ENCODE measurements around the gene KAT7.

Gene KAT7

DNA sequence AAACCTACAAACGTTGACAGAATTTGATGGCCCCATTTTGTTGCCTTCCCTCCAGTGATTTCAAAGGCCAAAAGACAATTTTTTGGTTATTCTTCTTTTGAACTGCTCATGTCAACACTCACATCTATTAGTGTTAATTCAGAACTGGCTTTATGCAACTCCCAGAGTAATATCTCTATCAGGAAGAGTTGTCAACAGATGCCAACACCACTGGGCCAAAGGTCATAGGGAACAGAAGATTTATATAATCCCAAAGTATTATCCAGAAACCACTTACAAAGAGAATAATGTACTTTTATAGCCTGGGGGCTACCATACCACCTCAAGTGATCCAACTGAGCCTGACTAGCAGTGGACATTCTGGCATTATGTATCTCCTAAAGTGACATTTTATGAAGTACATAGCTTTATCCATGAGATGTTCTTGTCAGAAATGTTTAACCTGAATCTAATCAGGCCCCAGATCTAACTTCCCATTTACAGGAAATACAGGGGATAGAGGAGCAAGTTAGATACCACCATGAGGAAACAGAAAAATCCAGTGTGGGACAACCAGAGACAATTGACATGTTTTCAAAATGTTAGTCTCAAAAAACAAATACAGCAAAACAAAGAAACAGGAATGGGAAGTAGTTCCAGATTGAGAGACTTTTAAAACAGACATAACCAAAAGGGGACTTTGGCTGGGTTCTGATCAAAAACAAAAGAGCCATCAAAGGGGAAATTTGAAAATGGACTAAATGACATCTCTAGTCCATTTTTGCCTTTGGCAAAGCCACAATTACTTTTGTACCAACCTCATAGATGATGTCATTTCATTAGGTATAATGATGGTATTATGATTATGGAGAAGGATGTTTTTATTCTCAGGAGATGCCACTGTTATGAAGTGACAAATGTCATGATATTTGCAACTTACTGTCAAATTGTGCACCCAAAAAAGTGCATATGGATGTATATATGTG lies 43.0 kb upstream of the KAT7 start:
- no peak for DNase-seq (ENCODE audit: extremely low spot score)
- ChIA-PET POLR2A (no interaction called here), CTCF (interaction anchor here (1.3 to 2.7 kb wide), 2 partner anchors 11 to 37 kb away, joined by 4 to 10 read pairs; partner anchors contain the start of gene SLC35B1)
- TF ChIP-seq, protein P1, sequence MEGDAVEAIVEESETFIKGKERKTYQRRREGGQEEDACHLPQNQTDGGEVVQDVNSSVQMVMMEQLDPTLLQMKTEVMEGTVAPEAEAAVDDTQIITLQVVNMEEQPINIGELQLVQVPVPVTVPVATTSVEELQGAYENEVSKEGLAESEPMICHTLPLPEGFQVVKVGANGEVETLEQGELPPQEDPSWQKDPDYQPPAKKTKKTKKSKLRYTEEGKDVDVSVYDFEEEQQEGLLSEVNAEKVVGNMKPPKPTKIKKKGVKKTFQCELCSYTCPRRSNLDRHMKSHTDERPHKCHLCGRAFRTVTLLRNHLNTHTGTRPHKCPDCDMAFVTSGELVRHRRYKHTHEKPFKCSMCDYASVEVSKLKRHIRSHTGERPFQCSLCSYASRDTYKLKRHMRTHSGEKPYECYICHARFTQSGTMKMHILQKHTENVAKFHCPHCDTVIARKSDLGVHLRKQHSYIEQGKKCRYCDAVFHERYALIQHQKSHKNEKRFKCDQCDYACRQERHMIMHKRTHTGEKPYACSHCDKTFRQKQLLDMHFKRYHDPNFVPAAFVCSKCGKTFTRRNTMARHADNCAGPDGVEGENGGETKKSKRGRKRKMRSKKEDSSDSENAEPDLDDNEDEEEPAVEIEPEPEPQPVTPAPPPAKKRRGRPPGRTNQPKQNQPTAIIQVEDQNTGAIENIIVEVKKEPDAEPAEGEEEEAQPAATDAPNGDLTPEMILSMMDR (IDR thresholded peaks at IDR 0.05; ENCODE audit: control extremely low read depth, extremely low read depth, low read depth, missing control alignments), result no peak

DNA sequence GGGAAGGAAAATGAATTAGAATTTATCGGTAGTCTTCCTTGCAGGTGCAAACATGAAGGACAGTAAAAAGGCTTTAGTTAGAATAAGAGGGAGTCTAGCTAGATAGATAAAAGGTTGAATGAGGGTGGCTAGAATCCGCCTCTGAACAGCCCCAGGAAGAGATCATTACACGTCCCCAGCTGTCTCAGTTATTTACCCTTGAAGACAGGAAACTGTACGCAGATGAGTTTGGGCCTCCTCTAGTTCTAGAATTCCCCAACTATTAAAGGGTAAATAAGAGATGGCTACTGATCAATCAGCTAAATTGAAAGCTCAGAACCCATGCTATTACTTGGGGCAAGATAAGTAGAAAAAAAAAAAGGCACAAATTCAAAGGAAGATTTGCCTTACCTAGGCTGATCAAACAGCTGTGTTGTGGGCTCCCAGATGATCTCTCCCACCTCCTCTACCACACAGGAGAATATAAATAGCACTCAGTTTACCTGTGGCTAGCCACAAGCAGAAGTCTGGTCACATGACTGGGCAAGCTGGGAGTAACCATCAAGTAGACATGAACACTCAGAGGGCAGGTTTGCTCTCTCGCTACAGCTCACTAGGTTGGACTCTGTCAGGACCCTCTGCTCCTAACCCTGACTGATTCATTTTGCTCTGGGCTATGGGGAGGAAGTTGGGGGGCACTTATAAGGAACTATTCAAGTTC lies 41.5 kb upstream of the KAT7 start:
- CTCF ChIA-PET, result interaction anchor here (1.0 to 6.5 kb wide), 15 partner anchors 9 to 191 kb away, joined by 3 to 50 read pairs (median 4); partner anchors contain the start of genes FAM117A, KAT7 and SLC35B1
- DNase-seq (ENCODE audit: extremely low spot score), result peak; percentile 43
- TF ChIP-seq, protein P1 (IDR thresholded peaks at IDR 0.05; ENCODE audit: control extremely low read depth, extremely low read depth, low read depth, missing control alignments), result no peak
- POLR2A ChIA-PET, result interaction anchor here (0.6 to 2.0 kb wide), 5 partner anchors 15 to 343 kb away, joined by 3 to 14 read pairs (median 4); partner anchors contain the start of genes FAM117A and KAT7

DNA sequence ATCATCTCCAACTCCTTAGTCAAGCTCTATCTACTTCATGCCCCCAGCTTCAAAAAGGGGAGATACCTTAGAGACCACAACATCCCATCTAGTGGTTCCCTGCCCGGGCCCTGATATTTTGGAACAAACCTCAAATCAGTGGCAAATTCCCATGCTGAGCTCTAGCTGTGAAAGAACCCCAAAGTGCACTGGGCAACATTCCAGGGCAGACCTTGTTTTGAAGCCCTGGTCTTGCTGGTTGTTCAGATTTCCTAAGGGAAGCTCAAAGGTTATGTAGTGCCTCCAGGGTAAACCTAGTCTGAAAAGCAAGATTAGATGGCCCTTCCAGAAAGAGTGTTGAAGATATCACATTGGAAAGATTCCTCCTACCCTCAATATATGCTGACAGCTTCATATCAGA lies 40.8 kb upstream of the KAT7 start:
- CTCF ChIA-PET, result interaction anchor here (1.0 to 6.5 kb wide), 14 partner anchors 9 to 191 kb away, joined by 3 to 50 read pairs (median 4); partner anchors contain the start of genes FAM117A and SLC35B1
- TF ChIP-seq, protein P1 (IDR thresholded peaks at IDR 0.05; ENCODE audit: control extremely low read depth, extremely low read depth, low read depth, missing control alignments), result no peak
- DNase-seq (ENCODE audit: extremely low spot score), result no peak
- POLR2A ChIA-PET, result interaction anchor here (0.6 to 2.0 kb wide), 3 partner anchors 16 to 70 kb away, joined by 4 to 14 read pairs (median 4); partner anchors contain the start of genes FAM117A and KAT7

DNA sequence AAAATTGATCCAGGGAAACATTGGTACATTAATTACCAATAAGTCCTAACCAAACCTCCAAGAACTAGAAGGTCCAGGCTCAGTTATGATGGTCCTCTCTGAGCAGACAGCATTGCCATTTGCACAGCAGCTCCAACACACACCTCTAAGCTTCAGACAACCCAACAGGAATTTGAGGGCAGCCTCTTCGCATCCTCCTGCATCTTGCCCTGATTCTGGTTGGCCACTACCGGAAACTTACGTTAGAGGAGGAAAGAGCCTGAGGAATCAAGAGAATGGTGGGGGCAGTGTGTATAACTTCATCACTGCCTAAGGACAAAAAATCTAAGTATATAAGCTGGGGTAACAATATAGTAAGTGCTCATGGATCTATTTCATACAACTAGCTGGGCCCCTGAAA lies 40.3 kb upstream of the KAT7 start:
- POLR2A ChIA-PET, result interaction anchor here (1.0 to 2.0 kb wide), 4 partner anchors 13 to 40 kb away, joined by 3 to 20 read pairs (median 8); partner anchors contain the start of gene FAM117A
- DNase-seq (ENCODE audit: extremely low spot score), result no peak
- TF ChIP-seq, protein P1 (IDR thresholded peaks at IDR 0.05; ENCODE audit: control extremely low read depth, extremely low read depth, low read depth, missing control alignments), result no peak
- CTCF ChIA-PET, result interaction anchor here (1.1 to 6.5 kb wide), 13 partner anchors 8 to 241 kb away, joined by 3 to 50 read pairs (median 4); partner anchors contain the start of genes FAM117A and SLC35B1

DNA sequence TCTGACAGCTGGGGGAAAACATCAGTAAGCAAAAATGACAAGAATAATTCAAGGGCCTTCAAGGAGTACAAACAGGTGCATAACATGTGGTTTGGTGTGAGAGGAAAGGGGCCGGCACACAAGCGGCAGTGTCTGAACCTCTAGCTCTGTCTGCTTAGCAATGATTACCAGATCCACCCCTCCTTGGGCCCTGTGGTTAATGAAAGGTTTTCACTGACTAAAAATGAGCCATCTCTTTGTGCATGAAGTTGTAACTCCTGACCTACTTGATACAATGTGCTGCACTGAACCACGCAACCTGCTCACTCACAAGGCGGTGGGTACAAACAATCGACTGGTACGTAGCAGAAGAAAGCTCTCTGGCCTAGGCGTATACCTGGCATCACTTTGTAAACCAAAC lies 39.7 kb upstream of the KAT7 start:
- ChIA-PET POLR2A (interaction anchor here (1.0 to 1.2 kb wide), 3 partner anchors 13 to 39 kb away, joined by 3 to 20 read pairs (median 3); partner anchors contain the start of gene FAM117A), CTCF (interaction anchor here (1.1 to 6.5 kb wide), 10 partner anchors 13 to 240 kb away, joined by 3 to 50 read pairs (median 6); partner anchors contain the start of genes FAM117A and SLC35B1)
- TF ChIP-seq, protein P1 (IDR thresholded peaks at IDR 0.05; ENCODE audit: control extremely low read depth, extremely low read depth, low read depth, missing control alignments), result no peak
- peak; percentile 82 for DNase-seq (ENCODE audit: extremely low spot score)

All from GM10248 (cell line).